NCI-H524 treated with DMSO at 0.1 percent for 48 hours (cell line): ENCODE data around the gene CCR7.

Experiments used
- DNase-seq: peaks from one replicate; lab custom pipeline; 2025; lab: John Stamatoyannopoulos, UW

CCR7 gene

GRCh38 chr17:40516581-40517285 is 48.5 kb downstream of the CCR7 start:
- DNase-seq, result no peak

- no peak for DNase-seq
Measured at GRCh38 chr17:40515491-40516041, 49.7 kb downstream of the CCR7 start.

DNA sequence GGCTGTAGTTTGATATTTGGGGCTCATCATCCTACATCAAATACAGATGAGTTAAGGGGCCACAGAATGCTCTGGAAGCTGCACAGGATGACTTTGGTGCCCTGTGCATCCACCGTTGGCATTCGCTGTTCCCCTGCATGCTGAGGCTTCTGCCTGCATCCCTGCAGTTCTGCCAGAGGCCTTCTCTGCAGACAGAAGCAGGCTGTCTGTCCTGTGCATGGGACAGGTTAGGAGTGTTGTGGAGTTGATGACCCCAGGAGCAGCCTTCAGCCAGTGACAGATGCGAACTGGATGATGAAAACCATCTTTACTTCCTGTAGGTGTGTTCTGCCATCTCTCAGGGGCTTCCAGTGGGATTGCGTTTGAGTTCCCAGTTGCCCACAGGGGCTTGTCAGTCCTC is 50.3 kb downstream of the CCR7 start:
- no peak for DNase-seq

DNA sequence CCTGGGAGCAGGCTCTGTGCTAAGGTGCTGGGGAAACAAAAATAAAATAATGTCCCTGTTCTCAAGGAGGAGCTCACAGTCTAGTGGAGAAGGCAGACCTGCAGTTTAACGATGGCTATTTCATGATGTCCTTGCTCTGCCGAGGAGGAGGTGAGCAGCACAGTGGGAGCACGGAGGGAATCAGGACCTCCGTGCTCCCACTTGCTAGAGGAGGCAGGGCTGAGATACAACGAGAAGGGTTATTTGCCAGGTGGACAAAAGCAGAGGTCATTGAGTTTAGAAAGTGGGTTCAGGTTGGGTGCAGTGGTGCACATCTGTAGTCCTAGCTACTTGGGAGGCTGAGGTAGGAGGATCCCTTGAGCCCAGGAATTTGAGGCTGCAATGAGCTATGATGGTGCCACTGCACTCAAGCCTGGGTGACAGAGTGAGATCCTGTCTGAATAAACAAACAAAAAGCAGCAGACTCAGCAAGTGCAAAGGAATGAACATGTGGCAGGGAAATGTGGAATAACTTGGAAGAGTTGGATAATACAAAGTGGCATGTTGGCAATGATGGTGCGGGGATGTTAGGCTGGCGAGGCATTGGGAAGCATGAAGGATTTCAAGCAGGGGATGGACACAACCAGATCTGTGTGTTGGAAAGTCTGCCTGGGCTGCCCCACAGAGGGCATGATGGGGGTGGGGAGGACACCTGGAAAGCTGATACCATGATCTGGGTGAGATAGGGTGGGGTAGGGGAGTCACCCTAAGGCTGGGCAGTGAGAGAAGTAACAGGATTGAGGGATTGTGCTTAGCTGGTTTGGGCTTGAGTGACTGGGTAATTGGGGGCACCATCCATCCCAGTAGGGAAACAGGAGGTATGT is 51.0 kb downstream of the CCR7 start:
- DNase-seq, result no peak

GRCh38 chr17:40511667-40512220 is 53.5 kb downstream of the CCR7 start:
- no peak for DNase-seq

- DNase-seq, result no peak
Measured at GRCh38 chr17:40511136-40511535, 54.1 kb downstream of the CCR7 start.

DNA sequence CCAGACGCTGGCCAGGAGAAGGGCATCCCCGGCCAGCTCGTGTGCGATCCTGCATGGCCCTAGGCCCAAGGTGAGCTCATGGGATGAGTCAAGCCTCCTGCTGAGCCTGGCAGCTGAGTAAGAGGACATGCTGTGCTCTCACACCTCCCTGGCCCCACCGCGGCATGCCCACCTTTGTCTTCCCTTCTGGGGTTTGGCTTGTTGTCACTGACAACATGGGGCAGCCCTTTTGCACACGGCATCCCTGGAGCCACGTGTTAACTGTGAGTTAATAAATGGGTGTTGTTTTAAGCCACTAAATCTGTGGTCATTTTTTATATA is 55.0 kb downstream of the CCR7 start:
- no peak for DNase-seq

DNA sequence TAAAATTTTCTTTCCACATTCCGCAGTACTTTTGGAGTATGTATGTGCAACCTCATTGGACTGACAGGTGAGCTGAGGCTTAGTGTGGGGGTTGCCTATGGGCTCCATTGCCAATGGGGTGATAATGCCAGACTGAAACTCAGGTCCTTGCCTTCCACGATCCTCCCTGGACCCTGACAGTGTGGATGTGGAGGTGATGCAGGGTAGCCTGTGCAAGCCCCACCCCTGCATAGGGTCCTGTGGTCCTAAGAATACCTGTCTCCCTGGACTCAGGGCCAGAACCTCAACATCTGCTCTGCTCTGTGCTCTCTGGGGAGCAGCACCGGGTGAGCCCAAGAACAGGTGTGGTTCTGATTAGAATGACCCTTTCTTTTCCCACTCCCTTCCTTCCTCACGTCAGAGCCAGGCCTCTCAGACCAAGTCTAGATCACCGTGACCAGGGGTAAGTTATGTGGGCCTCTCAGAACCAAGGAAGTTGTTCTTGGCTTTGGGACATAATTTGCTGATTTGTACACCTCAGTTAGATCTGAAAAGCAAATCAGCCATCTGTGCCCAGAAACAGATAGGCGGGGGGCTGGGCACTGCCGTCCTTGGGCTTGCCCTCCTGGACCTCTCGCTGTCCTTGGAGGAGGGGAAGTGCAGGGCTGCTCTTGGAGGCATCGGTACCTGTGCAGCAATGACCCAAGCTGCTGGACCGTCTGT is 55.5 kb downstream of the CCR7 start:
- no peak for DNase-seq

GRCh38 chr17:40506786-40507185 is 58.5 kb downstream of the CCR7 start:
- no peak for DNase-seq
